Purkinje cell (primary cell): ENCODE results near the gene KY. TPM values are rescaled to one million over a fixed set of nuclear protein-coding genes. Genes with fewer than 3 reads are reported as not detected.

Source experiments
- polyA plus RNA-seq: library from polyadenylated mRNA; unstranded; fragments of >200 nt; fragmentation: Nextera tagmentation; gene quantifications from 2 replicates; pipeline ENCODE4 v1.2.1, GENCODE V29; 2014

KY gene, protein sequence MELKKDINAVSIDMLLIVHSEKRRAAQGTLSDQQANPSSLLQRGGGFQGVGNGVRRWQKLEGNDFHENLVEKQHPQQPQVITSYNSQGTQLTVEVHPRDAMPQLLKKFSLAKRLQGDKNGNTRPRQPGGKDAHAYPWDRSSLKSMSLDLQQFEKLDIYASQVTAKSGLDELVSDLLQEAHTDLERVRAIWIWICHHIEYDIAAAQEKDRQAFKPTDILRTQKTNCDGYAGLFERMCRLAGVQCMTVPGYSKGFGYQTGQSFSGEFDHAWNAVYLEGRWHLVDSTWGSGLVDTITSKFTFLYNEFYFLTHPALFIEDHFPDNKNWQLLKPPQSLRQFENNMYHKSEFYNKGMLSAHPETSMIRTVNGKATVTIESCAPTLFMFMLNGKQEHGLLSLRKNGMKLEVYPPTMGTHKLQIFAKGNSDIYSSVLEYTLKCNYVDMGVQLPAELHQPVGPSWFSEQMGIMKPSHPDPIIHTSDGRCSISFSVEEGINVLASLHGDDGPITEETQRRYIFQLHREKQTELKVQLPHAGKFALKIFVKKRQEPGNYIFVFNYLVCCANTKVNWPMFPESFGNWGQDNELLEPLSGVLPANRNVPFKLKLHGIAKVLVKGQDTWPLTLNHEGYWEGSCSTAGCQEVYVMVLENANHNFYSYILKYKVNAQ
- polyA plus RNA-seq: 3.0 and 3.6 TPM in 2 replicates

DNA sequence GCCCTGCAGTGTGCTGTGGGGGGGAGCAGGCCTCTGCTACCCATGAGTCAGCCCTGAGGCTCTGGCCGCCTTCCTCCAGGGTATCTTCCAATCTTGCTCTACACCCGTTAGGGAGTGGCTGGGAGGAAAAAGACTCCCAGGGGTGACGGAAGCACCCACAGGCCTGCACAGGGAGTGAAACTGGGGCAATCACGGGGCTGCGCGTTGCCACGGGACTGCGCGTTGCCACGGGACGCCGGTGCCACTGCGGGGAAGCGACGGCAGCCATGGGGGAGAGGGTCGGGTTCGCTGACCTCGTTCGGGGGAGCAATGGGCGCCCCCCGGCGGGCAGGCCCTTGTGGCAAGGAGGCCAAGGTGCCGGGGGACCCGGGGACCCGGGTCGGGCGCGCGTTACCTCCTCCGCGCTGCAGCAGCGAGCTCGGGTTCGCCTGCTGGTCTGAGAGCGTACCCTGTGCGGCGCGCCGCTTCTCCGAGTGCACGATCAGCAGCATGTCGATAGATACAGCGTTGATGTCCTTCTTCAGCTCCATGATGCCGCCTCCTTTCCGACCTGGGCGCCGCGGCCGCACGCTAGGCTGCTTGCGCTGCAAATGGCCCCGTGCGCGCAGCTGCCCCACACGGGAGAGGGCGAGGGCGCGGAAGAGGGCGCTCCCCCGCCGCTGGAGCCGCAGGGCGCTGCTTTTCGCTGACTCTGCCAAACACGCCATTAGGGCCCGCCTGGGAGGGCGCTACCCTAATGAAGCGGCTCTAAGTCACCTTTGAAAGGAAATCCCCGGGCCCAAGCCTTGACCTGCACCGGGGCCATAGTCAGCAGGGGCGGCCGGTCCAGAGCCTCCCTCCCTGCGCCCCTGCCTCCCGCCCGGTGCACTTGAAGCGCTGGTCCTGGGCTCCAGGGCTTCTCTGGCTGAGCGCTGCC is at the start of gene KY:
KY (minus strand) TSS at position 592 of the 916 bp plus-strand sequence; CDS start at position 530, 62 bp downstream.

Other genes with a start within 250 kb of the KY start
- 228 and 270 TPM in 2 replicates for gene ANAPC13, start 165.0 kb downstream of the KY start, polyA plus RNA-seq
- gene CEP63, start 165.0 kb downstream of the KY start, polyA plus RNA-seq: 20.3 and 25.9 TPM in 2 replicates
- 1.4 and 1.5 TPM in 2 replicates for gene EPHB1, start 144.2 kb upstream of the KY start, polyA plus RNA-seq